ENCODE results near the gene CAMSAP3.

The CAMSAP3 gene

DNA sequence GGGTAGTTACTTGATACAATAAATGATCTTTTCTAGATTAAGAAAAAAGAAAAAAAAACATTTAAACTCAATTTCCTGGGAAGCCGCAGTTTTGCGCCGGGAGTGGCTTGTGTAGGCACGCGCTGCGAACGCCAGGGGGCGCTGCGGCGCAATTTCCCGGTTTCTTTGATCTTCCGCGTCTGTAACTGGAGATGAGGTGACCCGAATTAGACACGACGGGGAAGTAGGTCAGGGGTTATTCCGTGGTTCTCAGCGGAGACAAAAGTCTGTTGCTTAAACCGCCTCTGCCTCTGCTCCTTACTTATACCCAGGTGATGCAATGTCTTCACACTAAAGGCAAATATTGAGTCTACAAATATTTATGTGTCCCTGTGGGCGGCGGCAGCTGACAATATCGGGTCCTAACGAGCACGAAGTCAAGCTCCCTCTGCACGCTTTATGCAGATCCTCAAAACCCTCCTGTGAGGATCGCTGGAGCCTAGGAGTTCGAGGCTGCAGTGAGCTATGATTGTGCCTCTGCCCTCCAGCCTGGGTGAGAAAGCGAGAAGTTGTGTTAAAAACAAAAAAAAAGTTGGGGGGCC is 56.5 kb downstream of the CAMSAP3 start:
- peak; percentile 96 for ATAC-seq (ENCODE audit: insufficient read depth, low read depth)
- peak; percentile 89 for DNase-seq
- no peaks in the 10 kb centered on the region for H4K20me1 ChIP-seq (ENCODE audit: insufficient read depth, low read length)
- peak overlapping the region; percentile 58 for H3K27ac ChIP-seq (ENCODE audit: low read length)
- H3K36me3 ChIP-seq (ENCODE audit: insufficient read depth, low read length) = no peaks in the 10 kb centered on the region
- H3K9ac ChIP-seq (ENCODE audit: low read depth, low read length) = peak overlapping the region; percentile 42
- peak overlapping the region in 1 of 2 experiments; percentile 37; a peak in 2 of 4 replicates for H3K4me3 ChIP-seq (ENCODE audit: low read depth in 1 of 2, low read length in 2 of 2)
- no peaks in the 10 kb centered on the region for H3K27me3 ChIP-seq (ENCODE audit: insufficient read depth, low read length, poor library complexity)
- no peaks in the 10 kb centered on the region for H3K79me2 ChIP-seq (ENCODE audit: insufficient read depth, low read length)
- H3K4me1 ChIP-seq (ENCODE audit: insufficient read depth, low read length) = peaks cover 5% of the 10 kb centered on the region
- H2AFZ ChIP-seq (ENCODE audit: low read depth, low read length) = peak overlapping the region; percentile 77
- TF ChIP-seq CTCF (IDR thresholded peaks at IDR 0.05; ENCODE audit: borderline replicate concordance, extremely low read depth, low read length, poor library complexity, severe bottlenecking) (peak; percentile 97), EZH2 (IDR thresholded peaks at IDR 0.05; ENCODE audit: borderline replicate concordance, low read depth, low read length, severe bottlenecking) (no peak)
- H3K4me2 ChIP-seq (ENCODE audit: insufficient read depth, low read length) = peak overlapping the region; percentile 63
- H3K9me3 ChIP-seq (ENCODE audit: insufficient read depth, low read length, severe bottlenecking) = no peaks in the 10 kb centered on the region

DNA sequence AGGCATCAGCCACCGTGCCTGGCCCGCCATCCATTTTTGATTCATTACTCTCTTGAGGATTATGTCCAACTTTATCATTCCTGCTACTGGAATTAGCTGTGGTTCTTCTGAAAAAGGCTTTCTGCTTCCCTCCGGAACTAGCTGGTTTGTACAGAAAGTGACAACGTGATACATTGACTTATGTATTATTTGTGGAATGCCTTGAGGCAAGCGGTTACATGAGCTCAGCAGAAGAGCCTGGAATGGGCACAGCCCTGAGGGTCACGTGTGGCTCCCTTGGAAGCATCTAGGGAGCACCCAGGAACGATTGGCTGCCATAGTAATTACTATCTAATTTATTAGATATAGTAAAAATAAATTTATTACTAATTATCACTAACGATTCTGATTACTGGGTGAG is 58.7 kb downstream of the CAMSAP3 start:
- DNase-seq (no peak), ATAC-seq (ENCODE audit: insufficient read depth, low read depth) (no peak)
- Histone ChIP-seq H3K27me3 (ENCODE audit: insufficient read depth, low read length, poor library complexity) (no peaks in the 10 kb centered on the region), H3K9me3 (ENCODE audit: insufficient read depth, low read length, severe bottlenecking) (no peaks in the 10 kb centered on the region), H2AFZ (ENCODE audit: low read depth, low read length) (no peak overlapping the region), H3K9ac (ENCODE audit: low read depth, low read length) (no peak overlapping the region), H3K27ac (ENCODE audit: low read length) (no peak overlapping the region), H3K4me3 (ENCODE audit: low read depth in 1 of 2, low read length in 2 of 2) (no peak overlapping the region), H3K4me2 (ENCODE audit: insufficient read depth, low read length) (no peak overlapping the region), H4K20me1 (ENCODE audit: insufficient read depth, low read length) (no peaks in the 10 kb centered on the region), H3K36me3 (ENCODE audit: insufficient read depth, low read length) (no peaks in the 10 kb centered on the region), H3K4me1 (ENCODE audit: insufficient read depth, low read length) (peaks cover 21% of the 10 kb centered on the region), H3K79me2 (ENCODE audit: insufficient read depth, low read length) (no peaks in the 10 kb centered on the region)
- TF ChIP-seq EZH2 (IDR thresholded peaks at IDR 0.05; ENCODE audit: borderline replicate concordance, low read depth, low read length, severe bottlenecking) (no peak), CTCF (IDR thresholded peaks at IDR 0.05; ENCODE audit: borderline replicate concordance, extremely low read depth, low read length, poor library complexity, severe bottlenecking) (no peak)

- no peaks in the 10 kb centered on the region for H3K36me3 ChIP-seq (ENCODE audit: insufficient read depth, low read length)
- no peak overlapping the region for H3K4me3 ChIP-seq (ENCODE audit: low read depth in 1 of 2, low read length in 2 of 2)
- no peak overlapping the region for H2AFZ ChIP-seq (ENCODE audit: low read depth, low read length)
- H3K9me3 ChIP-seq (ENCODE audit: insufficient read depth, low read length, severe bottlenecking) = no peaks in the 10 kb centered on the region
- no peak overlapping the region for H3K9ac ChIP-seq (ENCODE audit: low read depth, low read length)
- H3K27me3 ChIP-seq (ENCODE audit: insufficient read depth, low read length, poor library complexity) = no peaks in the 10 kb centered on the region
- H3K4me1 ChIP-seq (ENCODE audit: insufficient read depth, low read length) = peaks cover 21% of the 10 kb centered on the region
- H3K27ac ChIP-seq (ENCODE audit: low read length) = no peak overlapping the region
- no peaks in the 10 kb centered on the region for H3K79me2 ChIP-seq (ENCODE audit: insufficient read depth, low read length)
- no peak for TF ChIP-seq EZH2 (IDR thresholded peaks at IDR 0.05; ENCODE audit: borderline replicate concordance, low read depth, low read length, severe bottlenecking)
- TF ChIP-seq CTCF (IDR thresholded peaks at IDR 0.05; ENCODE audit: borderline replicate concordance, extremely low read depth, low read length, poor library complexity, severe bottlenecking) = no peak
- H4K20me1 ChIP-seq (ENCODE audit: insufficient read depth, low read length) = no peaks in the 10 kb centered on the region
- H3K4me2 ChIP-seq (ENCODE audit: insufficient read depth, low read length) = no peak overlapping the region
- DNase-seq = no peak
- ATAC-seq (ENCODE audit: insufficient read depth, low read depth) = no peak
Measured at GRCh38 chr19:7655581-7655980, 59.9 kb downstream of the CAMSAP3 start.

All from DND-41 (cell line).